CD4-positive, alpha-beta memory T cell (primary cell): Measurements from ENCODE around the gene TSC22D3. TPM values are rescaled to one million over a fixed set of nuclear protein-coding genes. Genes with fewer than 3 reads are reported as not detected.

Source experiments
- CTCF ChIA-PET: fragments of 350-600 bp; sonication (Branson Sonifier 250); formaldehyde crosslinking; loops from one replicate; lab custom pipeline; 2021; ENCODE audit warnings: inconsistent platforms; ENCODE audit not compliant: partially characterized antibody; lab: Charles Lee
- POLR2A ChIA-PET: fragments of 350-600 bp; sonication (Branson Sonifier 250); formaldehyde crosslinking; loops from one replicate; lab custom pipeline; 2021; ENCODE audit not compliant: partially characterized antibody; lab: Charles Lee
- DNase-seq, 5 donors: peaks; one replicate each; pipeline versions ENCODE4 v3.0.0 to v3.0.0-alpha.2; 2020 to 2022; ENCODE audit warnings: mixed read lengths in 1 of 5
- H3K27ac ChIP-seq: one replicate; pipeline ENCODE4 v1.7.0; 2013; ENCODE audit warnings: low read depth, low read length
- H3K27me3 ChIP-seq: 2 replicates; pipeline ENCODE4 v1.7.0; 2013; ENCODE audit warnings: mild to moderate bottlenecking, low read length, moderate library complexity; ENCODE audit not compliant: insufficient read depth
- H3K36me3 ChIP-seq: 2 replicates; pipeline ENCODE4 v1.7.0; 2013; ENCODE audit warnings: mild to moderate bottlenecking, low read length, moderate library complexity; ENCODE audit not compliant: insufficient read depth
- H3K4me1 ChIP-seq: 2 replicates; pipeline ENCODE4 v1.7.0; 2013; ENCODE audit warnings: mild to moderate bottlenecking, low read length, moderate library complexity; ENCODE audit not compliant: insufficient read depth
- H3K4me3 ChIP-seq, 2 donors: one replicate each; pipeline ENCODE4 v1.7.0; 2013; ENCODE audit warnings: low read length in 2 of 2, mild to moderate bottlenecking in 1 of 2
- H3K9me3 ChIP-seq, 2 donors: one replicate each; pipeline ENCODE4 v1.7.0; 2013; ENCODE audit warnings: low read length in 2 of 2, control low read depth in 1 of 2; ENCODE audit not compliant: control insufficient read depth in 1 of 2
- H3K27ac Mint-ChIP-seq, 7 donors: one replicate each; pipeline ENCODE4 v1.8.0; 2020 to 2021; ENCODE audit warnings: mixed read lengths in 7 of 7, mild to moderate bottlenecking in 6 of 7, inconsistent platforms in 3 of 7, moderate library complexity in 3 of 7
- H3K27me3 Mint-ChIP-seq, 2 donors: one replicate each; pipeline ENCODE4 v1.8.0; 2020 to 2021; ENCODE audit warnings: mixed read lengths in 2 of 2
- H3K36me3 Mint-ChIP-seq, 2 donors: one replicate each; pipeline ENCODE4 v1.8.0; 2020 to 2021; ENCODE audit warnings: mixed read lengths in 2 of 2, inconsistent platforms in 1 of 2, mild to moderate bottlenecking in 1 of 2
- H3K4me1 Mint-ChIP-seq, 4 donors: one replicate each; pipeline ENCODE4 v1.8.0; 2020 to 2021; ENCODE audit warnings: mixed read lengths in 4 of 4, mild to moderate bottlenecking in 1 of 4
- H3K4me3 Mint-ChIP-seq, 8 donors: one replicate each; pipeline ENCODE4 v1.8.0; 2020 to 2021; ENCODE audit warnings: mixed read lengths in 8 of 8, mild to moderate bottlenecking in 7 of 8, moderate library complexity in 6 of 8, inconsistent platforms in 3 of 8
- H3K9me3 Mint-ChIP-seq, 8 donors: one replicate each; pipeline ENCODE4 v1.8.0; 2020 to 2021; ENCODE audit warnings: mixed read lengths in 8 of 8, mild to moderate bottlenecking in 5 of 8, inconsistent platforms in 3 of 8, moderate library complexity in 1 of 8
- intact Hi-C: fragments of 100-400 bp; cut with micrococcal nuclease; formaldehyde crosslinking; loops from one replicate; pipeline ENCODE4 v1.15.1; 2023
- polyA plus RNA-seq, 2 donors: library from polyadenylated mRNA; unstranded; fragments of 300-500 nt; fragmentation: Illumina TruSeq; gene quantifications; one replicate each; pipeline ENCODE4 v1.2.3, GENCODE V29; 2021
- total RNA-seq, 2 experiments: library from RNA; stranded (reverse); gene quantifications; one replicate each; pipeline ENCODE4 v1.2.3, GENCODE V29; 2021

TSC22D3 gene
- total and polyA plus RNA-seq, 4 experiments from 2014 or later = 195 to 1,424 (median 481) TPM

- Mint-ChIP-seq H3K4me1 (peaks cover 22 to 39% (median 36%) of the 10 kb centered on the region in 4 donors), H3K4me3 (no peak overlapping the region), H3K27me3 (no peaks in the 10 kb centered on the region), H3K27ac (peak overlapping the region in 1 of 7 donors; percentile 68), H3K36me3 (no peaks in the 10 kb centered on the region), H3K9me3 (peaks cover 0 to 1% (median 0%) of the 10 kb centered on the region in 8 donors)
- H3K4me1 ChIP-seq = peaks cover 24% of the 10 kb centered on the region
- no peaks in the 10 kb centered on the region for H3K9me3 ChIP-seq
- H3K27me3 ChIP-seq = no peaks in the 10 kb centered on the region
- CTCF ChIA-PET = interaction anchor here (17.4 kb wide), 1 partner anchor 30 kb away, joined by 462 read pairs; no protein-coding TSS in a partner anchor
- H3K36me3 ChIP-seq = no peaks in the 10 kb centered on the region
- no peak overlapping the region for H3K27ac ChIP-seq
- H3K4me3 ChIP-seq = no peak overlapping the region
- DNase-seq = no peak
- intact Hi-C loops = no loop called here
- POLR2A ChIA-PET = interaction anchor here (3.4 to 18.8 kb wide), 2 partner anchors 11 to 26 kb away, joined by 32 to 1740 read pairs; no protein-coding TSS in a partner anchor
Observed at GRCh38 chrX:107704181-107704580, 71.4 kb downstream of the TSC22D3 start.

DNA sequence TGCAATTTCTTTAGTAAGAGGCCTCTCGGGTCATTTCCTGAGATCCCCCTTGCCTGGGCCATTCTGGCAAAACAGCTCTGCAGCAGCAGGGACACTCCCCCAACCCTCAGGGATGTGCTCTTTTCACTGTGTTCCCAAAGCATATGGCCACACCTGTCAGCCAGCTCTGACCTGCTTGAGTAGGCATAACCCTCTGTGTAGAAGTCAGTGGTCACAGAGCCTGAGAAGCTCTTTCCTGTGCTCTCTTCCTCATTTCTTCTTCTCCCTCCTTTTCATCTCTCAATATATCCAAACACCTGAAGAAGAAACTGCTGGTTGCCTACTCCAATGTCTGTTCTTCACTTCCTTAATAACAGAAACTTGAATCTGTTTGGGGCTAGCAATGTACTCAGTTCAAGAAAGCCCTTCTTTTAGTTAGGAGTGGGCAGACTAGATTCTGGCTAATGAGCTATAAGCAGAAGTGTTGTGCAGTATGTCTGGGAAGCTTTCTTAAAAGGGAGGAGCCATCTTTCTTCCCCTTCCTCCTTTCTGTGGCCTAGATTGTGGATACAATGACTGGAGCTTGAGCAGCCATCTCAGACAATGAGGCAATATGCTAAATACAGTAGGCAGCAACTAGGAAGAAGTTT lies 74.0 kb downstream of the TSC22D3 start:
- Mint-ChIP-seq H3K27me3 (no peaks in the 10 kb centered on the region), H3K4me1 (peaks cover 16 to 33% (median 30%) of the 10 kb centered on the region in 4 donors), H3K4me3 (peak overlapping the region in 1 of 8 donors; percentile 28), H3K36me3 (no peaks in the 10 kb centered on the region), H3K9me3 (peaks cover 0 to 3% (median 0%) of the 10 kb centered on the region in 8 donors), H3K27ac (peak overlapping the region in 4 of 7 donors; percentile 5 to 42 (median 9))
- H3K4me3 ChIP-seq = no peak overlapping the region
- H3K27ac ChIP-seq = no peak overlapping the region
- H3K27me3 ChIP-seq = no peaks in the 10 kb centered on the region
- no peaks in the 10 kb centered on the region for H3K9me3 ChIP-seq
- POLR2A ChIA-PET = interaction anchor here (1.4 to 3.4 kb wide), 5 partner anchors 9 to 28 kb away, joined by 4 to 17 read pairs (median 10); no protein-coding TSS in a partner anchor
- H3K4me1 ChIP-seq = peaks cover 21% of the 10 kb centered on the region
- CTCF ChIA-PET = interaction anchor here (1.0 to 1.4 kb wide), 2 partner anchors 22 to 24 kb away, joined by 3 to 4 read pairs; no protein-coding TSS in a partner anchor
- peak in 1 of 5 donors; percentile 16 for DNase-seq
- no peaks in the 10 kb centered on the region for H3K36me3 ChIP-seq
- intact Hi-C loops = no loop called here

- peaks cover 0 to 3% (median 0%) of the 10 kb centered on the region in 8 donors for H3K9me3 Mint-ChIP-seq
- Histone ChIP-seq H3K4me1 (peaks cover 21% of the 10 kb centered on the region), H3K36me3 (no peaks in the 10 kb centered on the region), H3K27me3 (no peaks in the 10 kb centered on the region), H3K4me3 (no peak overlapping the region), H3K27ac (no peak overlapping the region), H3K9me3 (no peaks in the 10 kb centered on the region)
- peaks cover 16 to 33% (median 26%) of the 10 kb centered on the region in 4 donors for H3K4me1 Mint-ChIP-seq
- H3K27ac Mint-ChIP-seq = peak overlapping the region in 3 of 7 donors; percentile 38 to 57 (median 53)
- ChIA-PET CTCF (interaction anchor here (1.0 to 1.4 kb wide), 2 partner anchors 22 to 23 kb away, joined by 3 to 4 read pairs; no protein-coding TSS in a partner anchor), POLR2A (interaction anchor here (1.4 to 3.4 kb wide), 5 partner anchors 10 to 27 kb away, joined by 4 to 17 read pairs (median 10); no protein-coding TSS in a partner anchor)
- no peaks in the 10 kb centered on the region for H3K36me3 Mint-ChIP-seq
- DNase-seq = no peak
- intact Hi-C loops = no loop called here
- no peaks in the 10 kb centered on the region for H3K27me3 Mint-ChIP-seq
- peak overlapping the region in 1 of 8 donors; percentile 41 for H3K4me3 Mint-ChIP-seq
Observed at GRCh38 chrX:107700790-107701189, 74.8 kb downstream of the TSC22D3 start.

DNA sequence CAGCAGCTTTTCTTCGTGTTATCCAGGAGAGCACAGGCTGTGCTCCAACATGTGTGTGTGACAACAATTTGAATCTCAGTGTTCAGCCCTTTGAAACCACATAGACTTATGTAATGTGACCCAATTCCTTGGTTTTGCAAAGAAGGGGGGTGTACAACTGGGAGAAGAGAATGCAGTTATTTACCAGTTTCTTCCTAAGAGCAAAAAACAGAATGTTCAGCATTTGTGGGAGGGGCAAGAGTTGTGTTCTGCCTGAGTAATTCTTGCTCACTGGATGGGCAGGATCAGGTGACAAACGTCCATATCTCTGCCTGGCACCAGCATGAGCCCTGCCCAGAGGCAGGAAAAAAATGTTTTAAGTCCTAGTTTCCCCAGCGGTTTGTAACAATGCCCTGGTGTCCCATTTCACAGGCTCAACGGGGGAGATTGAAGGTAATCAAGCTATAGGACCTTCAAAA lies 75.2 kb downstream of the TSC22D3 start:
- H3K9me3 Mint-ChIP-seq = peaks cover 0 to 3% (median 0%) of the 10 kb centered on the region in 8 donors
- Histone ChIP-seq H3K27ac (no peak overlapping the region), H3K9me3 (no peaks in the 10 kb centered on the region), H3K4me1 (peaks cover 21% of the 10 kb centered on the region), H3K36me3 (no peaks in the 10 kb centered on the region), H3K27me3 (no peaks in the 10 kb centered on the region), H3K4me3 (no peak overlapping the region)
- H3K27me3 Mint-ChIP-seq = no peaks in the 10 kb centered on the region
- H3K27ac Mint-ChIP-seq = peak overlapping the region in 4 of 7 donors; percentile 17 to 86 (median 54)
- H3K4me3 Mint-ChIP-seq = peak overlapping the region in 1 of 8 donors; percentile 41
- peak in 1 of 5 donors; percentile 19 for DNase-seq
- CTCF ChIA-PET = interaction anchor here (1.4 to 1.5 kb wide), 2 partner anchors 23 to 28 kb away, joined by 3 to 4 read pairs; no protein-coding TSS in a partner anchor
- POLR2A ChIA-PET = interaction anchor here (1.8 to 3.4 kb wide), 3 partner anchors 11 to 26 kb away, joined by 10 to 17 read pairs (median 14); no protein-coding TSS in a partner anchor
- intact Hi-C loops = no loop called here
- peaks cover 16 to 33% (median 26%) of the 10 kb centered on the region in 4 donors for H3K4me1 Mint-ChIP-seq
- no peaks in the 10 kb centered on the region for H3K36me3 Mint-ChIP-seq

DNA sequence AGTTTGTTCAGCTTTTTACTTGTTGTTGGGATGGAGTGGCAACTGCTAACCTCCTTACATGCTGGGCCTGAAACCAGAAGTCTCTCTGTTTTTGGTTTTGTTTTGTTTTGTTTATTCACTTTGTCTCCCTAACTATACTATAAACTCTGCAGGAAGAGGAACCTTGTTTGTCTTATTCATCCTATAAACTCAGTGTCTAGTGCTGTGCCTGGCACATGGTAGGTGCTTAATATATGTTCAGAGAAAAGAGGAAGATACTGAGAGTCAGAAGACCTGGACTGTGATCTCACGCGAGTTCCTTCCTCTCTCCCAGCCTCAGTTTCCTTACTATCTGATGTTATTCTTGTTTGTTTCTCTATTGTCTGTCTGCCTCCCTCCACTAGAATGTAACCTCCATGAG lies 76.0 kb downstream of the TSC22D3 start:
- Histone ChIP-seq H3K36me3 (no peaks in the 10 kb centered on the region), H3K4me1 (peaks cover 21% of the 10 kb centered on the region), H3K27ac (no peak overlapping the region), H3K4me3 (no peak overlapping the region), H3K27me3 (no peaks in the 10 kb centered on the region), H3K9me3 (no peaks in the 10 kb centered on the region)
- H3K27me3 Mint-ChIP-seq = no peaks in the 10 kb centered on the region
- no peak for DNase-seq
- H3K27ac Mint-ChIP-seq = peak overlapping the region in 4 of 7 donors; percentile 47 to 86 (median 56)
- H3K9me3 Mint-ChIP-seq = peaks cover 0 to 3% (median 0%) of the 10 kb centered on the region in 8 donors
- ChIA-PET POLR2A (interaction anchor here (0.7 to 3.4 kb wide), 6 partner anchors 11 to 26 kb away, joined by 3 to 17 read pairs (median 4); no protein-coding TSS in a partner anchor), CTCF (interaction anchor here (1.5 kb wide), 1 partner anchor 27 kb away, joined by 4 read pairs; no protein-coding TSS in a partner anchor)
- no peaks in the 10 kb centered on the region for H3K36me3 Mint-ChIP-seq
- H3K4me1 Mint-ChIP-seq = peaks cover 16 to 29% (median 26%) of the 10 kb centered on the region in 4 donors
- peak overlapping the region in 1 of 8 donors; percentile 31 for H3K4me3 Mint-ChIP-seq
- intact Hi-C loops = no loop called here

DNA sequence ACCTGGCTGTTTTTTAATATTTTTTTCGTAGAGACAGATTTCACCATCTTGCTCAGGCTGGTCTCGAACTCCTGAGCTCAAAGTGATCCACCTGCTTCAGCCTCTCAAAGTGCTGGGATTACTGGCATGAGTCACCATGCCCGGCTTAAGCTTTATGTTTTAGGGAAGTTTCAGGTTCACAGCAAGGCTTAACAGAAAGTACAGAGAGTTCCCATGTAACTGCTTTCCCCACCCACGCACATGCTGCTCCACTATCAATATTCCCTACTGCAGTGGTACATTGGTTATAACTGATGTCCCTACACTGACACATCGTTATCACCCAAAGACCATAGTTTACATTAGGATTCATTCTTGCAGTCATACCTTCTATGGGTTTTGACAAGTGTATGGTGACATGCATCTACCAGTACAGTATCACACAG lies 84.6 kb downstream of the TSC22D3 start:
- Histone ChIP-seq H3K27ac (no peak overlapping the region), H3K36me3 (no peaks in the 10 kb centered on the region), H3K4me3 (no peak overlapping the region), H3K4me1 (peaks cover 16% of the 10 kb centered on the region), H3K27me3 (no peaks in the 10 kb centered on the region), H3K9me3 (no peaks in the 10 kb centered on the region)
- POLR2A ChIA-PET = interaction anchor here (0.7 to 2.9 kb wide), 3 partner anchors 13 to 21 kb away, joined by 3 to 10 read pairs (median 4); no protein-coding TSS in a partner anchor
- DNase-seq = no peak
- Mint-ChIP-seq H3K4me1 (peaks cover 8 to 20% (median 15%) of the 10 kb centered on the region in 4 donors), H3K36me3 (no peaks in the 10 kb centered on the region), H3K4me3 (no peak overlapping the region), H3K9me3 (no peaks in the 10 kb centered on the region), H3K27ac (peak overlapping the region in 2 of 7 donors; percentile 1 to 26), H3K27me3 (no peaks in the 10 kb centered on the region)
- intact Hi-C loops = no loop called here
- CTCF ChIA-PET = interaction anchor here (0.9 to 1.8 kb wide), 2 partner anchors 14 to 18 kb away, joined by 3 to 4 read pairs; no protein-coding TSS in a partner anchor
